Skin epidermis (tissue), 12 donors: ENCODE data around the gene PRR33.
"Not testable (repeated sequence)": the region's sequence is repeated elsewhere in the genome, so short reads cannot be mapped to it uniquely, and the experiment has no call there.

Experiments used
- H3K27ac ChIP-seq, 21 experiments: fragments of 200-600 bp; sonication (generic) in 11 of 21; one replicate each; pipeline ENCODE4 v1.5.0; 2020; ENCODE audit warnings: mild to moderate bottlenecking in 3 of 21, inconsistent platforms in 2 of 21, moderate library complexity in 2 of 21
- H3K4me3 ChIP-seq, 7 experiments: fragments of 200-600 bp; sonication (generic) in 2 of 7; one replicate each; pipeline ENCODE4 v1.5.0; 2020; ENCODE audit warnings: inconsistent platforms in 2 of 7, mild to moderate bottlenecking in 2 of 7, moderate library complexity in 1 of 7

The PRR33 gene

GRCh38 chr11:1892558-1892957 lies 863 bp upstream of the PRR33 start:
- no peak overlapping the region for H3K27ac ChIP-seq
- no peak overlapping the region for H3K4me3 ChIP-seq

GRCh38 chr11:1892116-1892515 lies 421 bp upstream of the PRR33 start:
- H3K4me3 ChIP-seq, result no peak overlapping the region
- H3K27ac ChIP-seq, result no peak overlapping the region

- Histone ChIP-seq H3K27ac (peak overlapping the region in 5 of 21 experiments; percentile 14 to 81 (median 23)), H3K4me3 (no peak overlapping the region)
These were observed 552 bp downstream of the PRR33 start for GRCh38 chr11:1890856-1891830.

- Histone ChIP-seq H3K4me3 (no peak overlapping the region), H3K27ac (peak overlapping the region in 11 of 21 experiments; percentile 1 to 87 (median 41))
These were observed 1.5 kb downstream of the PRR33 start for GRCh38 chr11:1889941-1890855.

- peak overlapping the region in 16 of 21 experiments; percentile 1 to 87 (median 48) for H3K27ac ChIP-seq
- H3K4me3 ChIP-seq, result no peak overlapping the region
These were observed 2.3 kb downstream of the PRR33 start for GRCh38 chr11:1889224-1889930.

GRCh38 chr11:1888811-1889210 lies 2.9 kb downstream of the PRR33 start:
- no peak overlapping the region for H3K4me3 ChIP-seq
- peak overlapping the region in 15 of 21 experiments; percentile 1 to 87 (median 47) for H3K27ac ChIP-seq

- H3K27ac ChIP-seq, result peak overlapping the region in 13 of 21 experiments; percentile 1 to 87 (median 47)
- H3K4me3 ChIP-seq, result no peak overlapping the region
These were observed 3.3 kb downstream of the PRR33 start for GRCh38 chr11:1888347-1888753.

- H3K27ac ChIP-seq, result peak overlapping the region in 10 of 21 experiments; percentile 5 to 87 (median 62)
- no peak overlapping the region for H3K4me3 ChIP-seq
These were observed 4.0 kb downstream of the PRR33 start for GRCh38 chr11:1887451-1888346.

GRCh38 chr11:1886551-1886950 lies 5.1 kb downstream of the PRR33 start:
- H3K27ac ChIP-seq, H3K4me3 ChIP-seq: not testable (repeated sequence)

GRCh38 chr11:1884303-1884700 lies 7.4 kb downstream of the PRR33 start:
- Histone ChIP-seq H3K4me3 (no peak overlapping the region), H3K27ac (no peak overlapping the region)

GRCh38 chr11:1883346-1884302 lies 8.1 kb downstream of the PRR33 start:
- no peak overlapping the region for H3K27ac ChIP-seq
- no peak overlapping the region for H3K4me3 ChIP-seq

GRCh38 chr11:1882265-1883238 lies 9.1 kb downstream of the PRR33 start:
- no peak overlapping the region for H3K4me3 ChIP-seq
- H3K27ac ChIP-seq, result peak overlapping the region in 17 of 21 experiments; percentile 4 to 93 (median 82)

- no peak overlapping the region for H3K4me3 ChIP-seq
These were observed 10.0 kb downstream of the PRR33 start for GRCh38 chr11:1881442-1882264.

GRCh38 chr11:1880746-1881441 lies 10.8 kb downstream of the PRR33 start:
- H3K27ac ChIP-seq, result peak overlapping the region in 20 of 21 experiments; percentile 12 to 93 (median 82)
- no peak overlapping the region for H3K4me3 ChIP-seq

More at GRCh38 chr11:1881442-1882264, 10.0 kb downstream of the PRR33 start:
- peak overlapping the region in 20 of 21 experiments; percentile 12 to 93 (median 82) for H3K27ac ChIP-seq
